Type B pancreatic cell (in vitro differentiated cells): ENCODE data around the gene PTCHD1. TPM values are rescaled to one million over a fixed set of nuclear protein-coding genes. Genes with fewer than 3 reads are reported as not detected.

ENCODE experiments used
- DNase-seq: peaks from one replicate; pipeline ENCODE4 v3.0.0; 2021; ENCODE audit warnings: mixed read lengths; ENCODE audit not compliant: unreplicated experiment; ENCODE audit errors: extremely low spot score
- H3K27ac Mint-ChIP-seq: 2 replicates; pipeline ENCODE4 v1.8.0; 2021; ENCODE audit warnings: mild to moderate bottlenecking, mixed read lengths
- H3K27me3 Mint-ChIP-seq: 2 replicates; pipeline ENCODE4 v1.8.0; 2021; ENCODE audit warnings: mixed read lengths
- H3K36me3 Mint-ChIP-seq: 2 replicates; pipeline ENCODE4 v1.8.0; 2021; ENCODE audit warnings: mixed read lengths
- H3K4me1 Mint-ChIP-seq: one replicate; pipeline ENCODE4 v1.8.0; 2021; ENCODE audit warnings: mixed read lengths; ENCODE audit not compliant: unreplicated experiment
- H3K4me3 Mint-ChIP-seq: 2 replicates; pipeline ENCODE4 v1.8.0; 2021; ENCODE audit warnings: mild to moderate bottlenecking, mixed read lengths
- H3K9me3 Mint-ChIP-seq: 2 replicates; pipeline ENCODE4 v1.8.0; 2021; ENCODE audit warnings: mixed read lengths
- CTCF ChIP-seq: fragments of 200-600 bp; sonication (generic); conservative IDR thresholded peaks from 2 replicates; pipeline ENCODE4 v1.5.0; 2021; ENCODE audit warnings: antibody characterized with exemption, mild to moderate bottlenecking
- total RNA-seq: library from RNA; stranded (reverse); gene quantifications from 2 replicates; pipeline ENCODE4 v1.2.1, GENCODE V29; 2021; ENCODE audit warnings: low replicate concordance

Gene PTCHD1
- total RNA-seq, 1 donor from 2014 or later: 6.0 TPM

GRCh38 chrX:23374291-23374690 is 39.6 kb downstream of the PTCHD1 start:
- Mint-ChIP-seq H3K4me1 (no peaks in the 10 kb centered on the region), H3K27me3 (no peaks in the 10 kb centered on the region), H3K4me3 (no peak overlapping the region), H3K9me3 (no peaks in the 10 kb centered on the region), H3K27ac (no peak overlapping the region), H3K36me3 (peaks cover 5% of the 10 kb centered on the region)
- no peak for TF ChIP-seq CTCF
- DNase-seq: no peak

- Mint-ChIP-seq H3K36me3 (peaks cover 5% of the 10 kb centered on the region), H3K4me1 (no peaks in the 10 kb centered on the region), H3K4me3 (no peak overlapping the region), H3K27ac (no peak overlapping the region), H3K27me3 (no peaks in the 10 kb centered on the region), H3K9me3 (no peaks in the 10 kb centered on the region)
- TF ChIP-seq CTCF: no peak
- DNase-seq: no peak
Measured at GRCh38 chrX:23376581-23376980, 41.9 kb downstream of the PTCHD1 start.

GRCh38 chrX:23380581-23380980 is 45.9 kb downstream of the PTCHD1 start:
- no peak for DNase-seq
- Mint-ChIP-seq H3K27ac (no peak overlapping the region), H3K4me1 (peaks cover 5% of the 10 kb centered on the region), H3K4me3 (no peak overlapping the region), H3K9me3 (no peaks in the 10 kb centered on the region), H3K27me3 (no peaks in the 10 kb centered on the region), H3K36me3 (peaks cover 5% of the 10 kb centered on the region)
- TF ChIP-seq CTCF: no peak

- H3K4me1 Mint-ChIP-seq: peaks cover 5% of the 10 kb centered on the region
- no peak for DNase-seq
- peaks cover 4% of the 10 kb centered on the region for H3K36me3 Mint-ChIP-seq
- no peak overlapping the region for H3K27ac Mint-ChIP-seq
- H3K27me3 Mint-ChIP-seq: no peaks in the 10 kb centered on the region
- H3K4me3 Mint-ChIP-seq: no peak overlapping the region
- H3K9me3 Mint-ChIP-seq: no peaks in the 10 kb centered on the region
- no peak for TF ChIP-seq CTCF
Measured at GRCh38 chrX:23381099-23382087, 46.7 kb downstream of the PTCHD1 start.

GRCh38 chrX:23382572-23382971 is 47.9 kb downstream of the PTCHD1 start:
- Mint-ChIP-seq H3K27ac (no peak overlapping the region), H3K36me3 (no peaks in the 10 kb centered on the region), H3K9me3 (no peaks in the 10 kb centered on the region), H3K4me3 (no peak overlapping the region), H3K27me3 (no peaks in the 10 kb centered on the region), H3K4me1 (peaks cover 5% of the 10 kb centered on the region)
- DNase-seq: no peak
- TF ChIP-seq CTCF: no peak
